Naive thymus-derived CD4-positive, alpha-beta T cell (primary cell): ENCODE measurements around the gene LRRC56. TPM values are rescaled to one million over a fixed set of nuclear protein-coding genes. Genes with fewer than 3 reads are reported as not detected.

ENCODE experiments used
- ATAC-seq: fragments of 150-1000 bp; cut with Tn5 transposase; 2 replicates; pipeline ENCODE4 v1.10.0; 2021; ENCODE audit warnings: mild to moderate bottlenecking, moderate library complexity
- CTCF ChIA-PET: fragments of 350-600 bp; sonication (Branson Sonifier 250); formaldehyde crosslinking; loops from one replicate; lab custom pipeline; 2021; ENCODE audit warnings: antibody characterized with exemption; lab: Charles Lee
- POLR2A ChIA-PET: fragments of 350-600 bp; sonication (Branson Sonifier 250); formaldehyde crosslinking; loops from one replicate; lab custom pipeline; 2021; ENCODE audit warnings: antibody characterized with exemption, inconsistent platforms; lab: Charles Lee
- DNase-seq, 9 donors: peaks; one replicate each; pipeline versions ENCODE4 v3.0.0 to v3.0.0-alpha.2; 2020 to 2022; ENCODE audit warnings: mixed read lengths in 1 of 9
- H3K27ac ChIP-seq: one replicate; pipeline ENCODE4 v1.7.0; 2013; ENCODE audit warnings: mild to moderate bottlenecking, low read depth, low read length, moderate library complexity
- H3K27me3 ChIP-seq, 2 donors: one replicate each; pipeline ENCODE4 v1.7.0; 2013; ENCODE audit warnings: low read length in 2 of 2, mild to moderate bottlenecking in 2 of 2, moderate library complexity in 2 of 2; ENCODE audit not compliant: control insufficient read depth in 2 of 2, insufficient read depth in 2 of 2
- H3K36me3 ChIP-seq, 3 experiments: 1 replicate in 2 of 3; 2 replicates in 1 of 3; pipeline ENCODE4 v1.7.0; 2013; ENCODE audit warnings: low read length in 3 of 3, mild to moderate bottlenecking in 3 of 3, moderate library complexity in 1 of 3; ENCODE audit not compliant: insufficient read depth in 3 of 3, control insufficient read depth in 2 of 3
- H3K4me1 ChIP-seq, 2 donors: one replicate each; pipeline ENCODE4 v1.7.0; 2013; ENCODE audit warnings: low read length in 2 of 2, mild to moderate bottlenecking in 2 of 2, moderate library complexity in 1 of 2; ENCODE audit not compliant: control insufficient read depth in 2 of 2, insufficient read depth in 2 of 2
- H3K4me3 ChIP-seq: 2 replicates; pipeline ENCODE4 v1.7.0; 2013; ENCODE audit warnings: mild to moderate bottlenecking, low read length
- H3K9me3 ChIP-seq, 3 experiments: 1 replicate in 2 of 3; 2 replicates in 1 of 3; pipeline ENCODE4 v1.7.0; 2013; ENCODE audit warnings: low read length in 3 of 3; ENCODE audit not compliant: control insufficient read depth in 2 of 3
- H3K27ac Mint-ChIP-seq, 9 donors: one replicate each; pipeline ENCODE4 v1.8.0; 2020 to 2022; ENCODE audit warnings: mixed read lengths in 9 of 9, mild to moderate bottlenecking in 8 of 9, moderate library complexity in 5 of 9, inconsistent platforms in 2 of 9
- H3K27me3 Mint-ChIP-seq, 5 donors: one replicate each; pipeline ENCODE4 v1.8.0; 2021 to 2022; ENCODE audit warnings: mixed read lengths in 5 of 5, mild to moderate bottlenecking in 1 of 5
- H3K36me3 Mint-ChIP-seq, 5 donors: one replicate each; pipeline ENCODE4 v1.8.0; 2020 to 2022; ENCODE audit warnings: mixed read lengths in 5 of 5, mild to moderate bottlenecking in 3 of 5, inconsistent platforms in 1 of 5
- H3K4me1 Mint-ChIP-seq, 7 donors: one replicate each; pipeline ENCODE4 v1.8.0; 2020 to 2022; ENCODE audit warnings: mixed read lengths in 7 of 7, mild to moderate bottlenecking in 3 of 7, inconsistent platforms in 1 of 7
- H3K4me3 Mint-ChIP-seq, 10 donors: one replicate each; pipeline ENCODE4 v1.8.0; 2020 to 2022; ENCODE audit warnings: mild to moderate bottlenecking in 10 of 10, mixed read lengths in 10 of 10, moderate library complexity in 6 of 10, inconsistent platforms in 2 of 10
- H3K9me3 Mint-ChIP-seq, 11 donors: one replicate each; pipeline ENCODE4 v1.8.0; 2020 to 2022; ENCODE audit warnings: mixed read lengths in 11 of 11, mild to moderate bottlenecking in 4 of 11, inconsistent platforms in 1 of 11, moderate library complexity in 1 of 11
- intact Hi-C, 2 donors: fragments of 100-400 bp; cut with micrococcal nuclease; formaldehyde crosslinking; loops; one replicate each; pipeline ENCODE4 v1.15.1; 2023
- polyA plus RNA-seq, 2 donors: library from polyadenylated mRNA; unstranded; fragments of 300-500 nt; fragmentation: Illumina TruSeq; gene quantifications; one replicate each; pipeline ENCODE4 v1.2.3, GENCODE V29; 2021
- total RNA-seq, 6 experiments: library from RNA in 5 of 6; stranded (reverse) in 5 of 6; gene quantifications; 1 replicate in 5 of 6; 2 replicates in 1 of 6; pipeline ENCODE4 v1.2.3 and lab custom pipeline; 2021 to 2026

The LRRC56 gene
- total and polyA plus RNA-seq, 7 experiments from 2014 or later = 0.35 to 5.1 (median 3.1) TPM

GRCh38 chr11:496834-497564 lies 40.3 kb upstream of the LRRC56 start:
- H3K9me3 ChIP-seq = no peaks in the 10 kb centered on the region
- CTCF ChIA-PET = no interaction called here
- Mint-ChIP-seq H3K4me1 (peaks cover 0 to 11% (median 6%) of the 10 kb centered on the region in 7 donors), H3K27ac (peak overlapping the region in 3 of 9 donors; percentile 7 to 85 (median 81)), H3K9me3 (no peaks in the 10 kb centered on the region), H3K36me3 (peaks cover 9 to 25% (median 19%) of the 10 kb centered on the region in 5 donors), H3K4me3 (no peak overlapping the region), H3K27me3 (no peaks in the 10 kb centered on the region)
- no peaks in the 10 kb centered on the region for H3K4me1 ChIP-seq
- intact Hi-C loops = no loop called here
- H3K4me3 ChIP-seq = no peak overlapping the region
- ATAC-seq = no peak
- H3K27me3 ChIP-seq = no peaks in the 10 kb centered on the region
- H3K36me3 ChIP-seq = peaks cover 0 to 88% (median 35%) of the 10 kb centered on the region in 3 experiments
- no peak for DNase-seq
- POLR2A ChIA-PET = interaction anchor here (0.6 kb wide), 1 partner anchor 9 kb away, joined by 4 read pairs; no protein-coding TSS in a partner anchor
- H3K27ac ChIP-seq = no peak overlapping the region

- Mint-ChIP-seq H3K27me3 (no peaks in the 10 kb centered on the region), H3K4me1 (peaks cover 0 to 11% (median 6%) of the 10 kb centered on the region in 7 donors), H3K4me3 (no peak overlapping the region), H3K36me3 (peaks cover 9 to 25% (median 19%) of the 10 kb centered on the region in 5 donors), H3K27ac (peak overlapping the region in 3 of 9 donors; percentile 25 to 85 (median 32)), H3K9me3 (no peaks in the 10 kb centered on the region)
- no peak overlapping the region for H3K27ac ChIP-seq
- intact Hi-C loops = no loop called here
- ChIA-PET POLR2A (interaction anchor here (1.3 kb wide), 1 partner anchor 9 kb away, joined by 3 read pairs; no protein-coding TSS in a partner anchor), CTCF (no interaction called here)
- H3K27me3 ChIP-seq = no peaks in the 10 kb centered on the region
- no peaks in the 10 kb centered on the region for H3K9me3 ChIP-seq
- H3K36me3 ChIP-seq = peaks cover 0 to 91% (median 35%) of the 10 kb centered on the region in 3 experiments
- no peak overlapping the region for H3K4me3 ChIP-seq
- H3K4me1 ChIP-seq = no peaks in the 10 kb centered on the region
- DNase-seq (no peak), ATAC-seq (no peak)
Measured at GRCh38 chr11:497565-498296, 39.6 kb upstream of the LRRC56 start.

DNA sequence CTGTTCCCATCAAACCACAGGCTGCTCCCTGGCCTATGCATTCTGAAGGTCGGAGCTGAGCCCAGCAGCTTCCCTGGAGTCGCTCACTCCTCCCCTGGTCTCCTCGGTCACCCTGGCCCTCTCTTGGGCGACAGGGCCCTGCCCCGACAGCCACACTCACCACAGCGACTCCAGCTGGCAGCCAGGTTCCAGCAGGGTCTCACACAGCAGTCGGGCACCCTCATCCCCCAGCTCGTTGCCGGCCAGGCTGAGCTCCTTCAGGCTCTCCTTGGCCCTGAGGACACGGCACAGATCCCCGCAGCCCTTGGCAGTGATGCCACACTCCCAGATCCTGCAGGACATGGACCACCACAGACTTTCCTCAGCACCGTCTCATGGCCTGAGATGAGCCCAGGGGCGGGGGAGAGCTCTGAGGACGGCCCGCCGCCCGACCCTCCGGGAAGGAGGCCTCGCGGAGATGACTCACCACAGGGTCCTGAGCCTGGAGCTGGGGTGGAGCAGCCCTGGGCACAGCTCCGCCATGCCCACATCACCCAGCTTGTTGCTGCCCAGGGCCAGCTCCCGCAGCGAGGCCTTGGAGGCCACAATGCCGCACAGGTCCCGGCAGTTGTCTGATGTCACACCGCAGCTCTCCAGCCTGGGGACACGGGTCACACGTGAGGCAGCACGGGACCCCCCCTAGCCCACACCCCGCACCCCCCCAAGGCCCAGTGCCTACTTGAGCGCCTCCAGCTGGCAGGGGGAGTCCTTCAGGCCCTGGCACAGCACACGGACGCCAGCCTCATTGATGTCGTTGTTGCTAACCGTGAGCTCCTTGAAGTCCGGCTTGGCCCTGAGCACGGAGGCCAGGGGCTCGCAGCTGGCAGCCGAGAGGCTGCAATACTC lies 38.8 kb upstream of the LRRC56 start:
- Histone ChIP-seq H3K27ac (no peak overlapping the region), H3K27me3 (no peaks in the 10 kb centered on the region), H3K4me1 (no peaks in the 10 kb centered on the region), H3K9me3 (no peaks in the 10 kb centered on the region), H3K4me3 (no peak overlapping the region), H3K36me3 (peaks cover 0 to 85% (median 35%) of the 10 kb centered on the region in 3 experiments)
- Mint-ChIP-seq H3K27me3 (no peaks in the 10 kb centered on the region), H3K9me3 (no peaks in the 10 kb centered on the region), H3K4me1 (peaks cover 0 to 12% (median 6%) of the 10 kb centered on the region in 7 donors), H3K4me3 (no peak overlapping the region), H3K36me3 (peaks cover 9 to 25% (median 19%) of the 10 kb centered on the region in 5 donors), H3K27ac (no peak overlapping the region)
- intact Hi-C loops = no loop called here
- ChIA-PET CTCF (interaction anchor here (0.5 kb wide), 1 partner anchor 15 kb away, joined by 3 read pairs; no protein-coding TSS in a partner anchor), POLR2A (interaction anchor here (0.5 to 1.3 kb wide), 3 partner anchors 8 to 291 kb away, joined by 3 read pairs; partner anchors contain the start of gene RIC8A)
- DNase-seq (no peak), ATAC-seq (no peak)

GRCh38 chr11:499201-500076 lies 37.9 kb upstream of the LRRC56 start:
- H3K9me3 Mint-ChIP-seq = no peaks in the 10 kb centered on the region
- intact Hi-C loops = no loop called here
- H3K27ac Mint-ChIP-seq = no peak overlapping the region
- Histone ChIP-seq H3K9me3 (no peaks in the 10 kb centered on the region), H3K36me3 (peaks cover 0 to 77% (median 35%) of the 10 kb centered on the region in 3 experiments), H3K4me3 (no peak overlapping the region), H3K27ac (no peak overlapping the region), H3K4me1 (peaks cover 0 to 6% of the 10 kb centered on the region in 2 donors), H3K27me3 (no peaks in the 10 kb centered on the region)
- DNase-seq (no peak), ATAC-seq (no peak)
- POLR2A ChIA-PET = interaction anchor here (1.3 kb wide), 1 partner anchor 7 kb away, joined by 3 read pairs; no protein-coding TSS in a partner anchor
- peaks cover 0 to 15% (median 7%) of the 10 kb centered on the region in 7 donors for H3K4me1 Mint-ChIP-seq
- CTCF ChIA-PET = interaction anchor here (0.5 kb wide), 1 partner anchor 14 kb away, joined by 3 read pairs; no protein-coding TSS in a partner anchor
- no peaks in the 10 kb centered on the region for H3K27me3 Mint-ChIP-seq
- H3K4me3 Mint-ChIP-seq = no peak overlapping the region
- H3K36me3 Mint-ChIP-seq = peaks cover 9 to 25% (median 16%) of the 10 kb centered on the region in 5 donors

DNA sequence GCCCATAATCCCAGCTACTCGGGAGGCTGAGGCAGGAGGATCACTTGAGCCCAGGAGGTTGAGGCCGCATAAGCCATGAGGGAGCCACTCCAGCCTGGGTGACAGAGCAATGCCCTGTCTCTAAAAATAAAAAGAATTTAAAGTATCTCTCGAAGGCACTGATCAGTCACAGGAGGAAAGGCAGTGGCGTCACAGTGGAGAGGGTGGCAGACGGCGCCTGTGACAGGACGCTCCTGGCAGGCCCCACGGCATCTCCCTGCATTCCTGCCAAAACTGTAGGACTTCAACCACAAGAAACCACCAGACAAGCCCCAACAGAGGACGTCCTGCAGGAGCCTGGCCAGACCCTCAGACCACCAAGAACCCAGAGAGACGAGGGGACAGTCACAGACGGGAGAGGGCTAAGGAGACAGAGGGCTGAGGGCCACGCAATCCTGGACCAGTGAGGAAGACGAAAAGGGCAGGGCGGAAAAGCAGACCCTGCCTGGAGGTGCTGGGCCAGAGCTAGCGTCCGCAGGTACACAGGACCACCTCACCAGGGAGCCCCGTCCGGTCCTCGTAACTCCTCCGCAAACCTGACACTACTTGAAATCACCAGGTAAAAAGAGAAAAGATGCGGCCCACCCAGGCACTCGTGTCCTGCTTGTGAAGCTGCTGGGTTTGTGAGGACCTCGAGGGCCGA lies 36.2 kb upstream of the LRRC56 start:
- DNase-seq (no peak), ATAC-seq (no peak)
- POLR2A ChIA-PET = no interaction called here
- Histone ChIP-seq H3K36me3 (peaks cover 0 to 60% (median 35%) of the 10 kb centered on the region in 3 experiments), H3K27ac (no peak overlapping the region), H3K9me3 (no peaks in the 10 kb centered on the region), H3K4me1 (peaks cover 12 to 18% of the 10 kb centered on the region in 2 donors), H3K27me3 (no peaks in the 10 kb centered on the region), H3K4me3 (no peak overlapping the region)
- peak overlapping the region in 3 of 9 donors; percentile 28 to 72 (median 43) for H3K27ac Mint-ChIP-seq
- H3K36me3 Mint-ChIP-seq = peaks cover 7 to 19% (median 9%) of the 10 kb centered on the region in 5 donors
- H3K4me3 Mint-ChIP-seq = no peak overlapping the region
- H3K9me3 Mint-ChIP-seq = no peaks in the 10 kb centered on the region
- H3K4me1 Mint-ChIP-seq = peaks cover 9 to 30% (median 16%) of the 10 kb centered on the region in 7 donors
- intact Hi-C loops = no loop called here
- no peaks in the 10 kb centered on the region for H3K27me3 Mint-ChIP-seq
- CTCF ChIA-PET = no interaction called here
